ENCODE measurements around the gene LPAR5.

LPAR5 gene

GRCh38 chr12:6615802-6616201, 20.0 kb downstream of the LPAR5 start:
- no peak for TF ChIP-seq SIN3A (IDR thresholded peaks at IDR 0.05; ENCODE audit: borderline replicate concordance, insufficient read depth, low read length)
- TF ChIP-seq TAF1 (IDR thresholded peaks at IDR 0.05; ENCODE audit: borderline replicate concordance, insufficient read depth, low read length): no peak
- TF ChIP-seq POLR2AphosphoS5 (IDR thresholded peaks at IDR 0.05; ENCODE audit: low read depth, low read length): no peak
- TF ChIP-seq FOXP2 (optimal IDR thresholded peaks at IDR 0.05; ENCODE audit: borderline replicate concordance, extremely low read depth, extremely low read length, insufficient read depth): no peak
- no peak for TF ChIP-seq REST (IDR thresholded peaks at IDR 0.05; ENCODE audit: insufficient read depth in 1 of 2, low read depth in 2 of 2, low read length in 2 of 2)

- no peak for TF ChIP-seq POLR2AphosphoS5 (IDR thresholded peaks at IDR 0.05; ENCODE audit: low read depth, low read length)
- TF ChIP-seq FOXP2 (optimal IDR thresholded peaks at IDR 0.05; ENCODE audit: borderline replicate concordance, extremely low read depth, extremely low read length, insufficient read depth): no peak
- TF ChIP-seq REST (IDR thresholded peaks at IDR 0.05; ENCODE audit: insufficient read depth in 1 of 2, low read depth in 2 of 2, low read length in 2 of 2): no peak
- TF ChIP-seq SIN3A (IDR thresholded peaks at IDR 0.05; ENCODE audit: borderline replicate concordance, insufficient read depth, low read length): no peak
- no peak for TF ChIP-seq TAF1 (IDR thresholded peaks at IDR 0.05; ENCODE audit: borderline replicate concordance, insufficient read depth, low read length)
These were observed 21.1 kb downstream of the LPAR5 start for GRCh38 chr12:6614513-6615172.

- no peak for TF ChIP-seq SIN3A (IDR thresholded peaks at IDR 0.05; ENCODE audit: borderline replicate concordance, insufficient read depth, low read length)
- TF ChIP-seq FOXP2 (optimal IDR thresholded peaks at IDR 0.05; ENCODE audit: borderline replicate concordance, extremely low read depth, extremely low read length, insufficient read depth): peak; percentile 15
- no peak for TF ChIP-seq TAF1 (IDR thresholded peaks at IDR 0.05; ENCODE audit: borderline replicate concordance, insufficient read depth, low read length)
- no peak for TF ChIP-seq POLR2AphosphoS5 (IDR thresholded peaks at IDR 0.05; ENCODE audit: low read depth, low read length)
- no peak for TF ChIP-seq REST (IDR thresholded peaks at IDR 0.05; ENCODE audit: insufficient read depth in 1 of 2, low read depth in 2 of 2, low read length in 2 of 2)
These were observed 21.8 kb downstream of the LPAR5 start for GRCh38 chr12:6613776-6614512.

- TF ChIP-seq FOXP2 (optimal IDR thresholded peaks at IDR 0.05; ENCODE audit: borderline replicate concordance, extremely low read depth, extremely low read length, insufficient read depth) (no peak), REST (IDR thresholded peaks at IDR 0.05; ENCODE audit: insufficient read depth in 1 of 2, low read depth in 2 of 2, low read length in 2 of 2) (no peak), POLR2AphosphoS5 (IDR thresholded peaks at IDR 0.05; ENCODE audit: low read depth, low read length) (no peak), SIN3A (IDR thresholded peaks at IDR 0.05; ENCODE audit: borderline replicate concordance, insufficient read depth, low read length) (no peak), TAF1 (IDR thresholded peaks at IDR 0.05; ENCODE audit: borderline replicate concordance, insufficient read depth, low read length) (no peak)
These were observed 22.6 kb downstream of the LPAR5 start for GRCh38 chr12:6613015-6613775.

Measured in PFSK-1 (cell line).